Activated naive CD4-positive, alpha-beta T cell (primary cell): ENCODE measurements around the gene FBXO30.
A peak's percentile ranks its signal among the peaks of the same experiment; 100 is the strongest.

Experiments
- DNase-seq, 4 experiments: peaks; one replicate each; lab custom pipeline; 2025; lab: John Stamatoyannopoulos, UW

The FBXO30 gene, protein sequence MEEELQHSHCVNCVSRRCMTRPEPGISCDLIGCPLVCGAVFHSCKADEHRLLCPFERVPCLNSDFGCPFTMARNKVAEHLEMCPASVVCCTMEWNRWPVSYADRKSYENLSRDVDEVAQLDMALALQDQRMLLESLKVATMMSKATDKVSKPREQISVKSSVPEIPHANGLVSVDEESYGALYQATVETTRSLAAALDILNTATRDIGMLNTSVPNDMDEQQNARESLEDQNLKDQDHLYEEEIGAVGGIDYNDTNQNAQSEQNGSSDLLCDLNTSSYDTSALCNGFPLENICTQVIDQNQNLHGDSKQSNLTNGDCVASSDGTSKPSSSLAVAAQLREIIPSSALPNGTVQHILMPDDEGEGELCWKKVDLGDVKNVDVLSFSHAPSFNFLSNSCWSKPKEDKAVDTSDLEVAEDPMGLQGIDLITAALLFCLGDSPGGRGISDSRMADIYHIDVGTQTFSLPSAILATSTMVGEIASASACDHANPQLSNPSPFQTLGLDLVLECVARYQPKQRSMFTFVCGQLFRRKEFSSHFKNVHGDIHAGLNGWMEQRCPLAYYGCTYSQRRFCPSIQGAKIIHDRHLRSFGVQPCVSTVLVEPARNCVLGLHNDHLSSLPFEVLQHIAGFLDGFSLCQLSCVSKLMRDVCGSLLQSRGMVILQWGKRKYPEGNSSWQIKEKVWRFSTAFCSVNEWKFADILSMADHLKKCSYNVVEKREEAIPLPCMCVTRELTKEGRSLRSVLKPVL

DNA sequence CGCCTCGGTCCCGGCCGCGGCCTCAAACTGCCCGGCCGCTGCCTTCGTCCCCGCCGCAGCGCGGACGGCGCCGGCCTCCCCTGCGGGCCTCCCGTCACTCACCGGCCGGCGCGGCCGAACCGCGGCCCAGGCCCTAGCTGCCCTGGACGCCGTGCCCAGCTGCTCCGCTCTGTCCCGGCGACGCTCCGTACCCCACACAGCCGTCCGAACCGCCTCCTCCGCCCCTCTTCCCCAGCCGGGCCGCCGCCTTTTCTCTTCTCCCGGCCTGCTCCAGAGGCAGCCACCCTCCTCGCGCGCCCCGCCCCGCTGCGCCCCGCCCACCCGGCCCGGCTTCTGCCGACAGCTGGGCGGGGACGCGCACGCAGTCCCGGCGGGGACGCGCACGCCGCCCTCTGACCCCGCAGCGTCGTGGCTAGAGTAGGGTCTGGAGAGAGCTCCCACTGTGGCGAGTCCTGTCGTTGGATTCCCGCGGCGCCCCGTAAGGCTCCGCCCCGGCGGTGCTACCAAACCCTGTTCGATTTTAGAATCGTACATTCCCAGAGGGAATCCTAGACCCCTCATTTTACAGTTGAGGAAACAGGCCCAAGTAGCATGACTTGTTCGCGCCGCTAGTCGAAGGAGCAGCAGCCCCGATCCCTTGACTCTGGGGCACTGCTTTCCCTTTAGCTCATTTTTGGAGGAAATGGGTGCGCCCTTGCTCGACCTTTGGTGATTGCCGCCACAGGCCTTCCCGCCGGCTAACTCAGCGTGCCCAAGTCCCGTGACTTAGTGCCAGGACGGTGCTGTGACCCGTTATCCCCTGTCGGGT lies at the start of gene FBXO30:
Gene FBXO30, minus strand, starts transcription at position 295 of the 808 bp plus-strand sequence. CDS start 8,390 bp downstream, outside the sequence.
- DNase-seq = peak; percentile 73 to 94 (median 83)

GRCh38 chr6:145863988-145864616 lies 49.5 kb upstream of the FBXO30 start:
- no peak for DNase-seq

GRCh38 chr6:145863366-145863765 lies 48.8 kb upstream of the FBXO30 start:
- no peak for DNase-seq

GRCh38 chr6:145860562-145860961 lies 46.0 kb upstream of the FBXO30 start:
- no peak for DNase-seq

GRCh38 chr6:145850671-145851070 lies 36.1 kb upstream of the FBXO30 start:
- DNase-seq = no peak

DNA sequence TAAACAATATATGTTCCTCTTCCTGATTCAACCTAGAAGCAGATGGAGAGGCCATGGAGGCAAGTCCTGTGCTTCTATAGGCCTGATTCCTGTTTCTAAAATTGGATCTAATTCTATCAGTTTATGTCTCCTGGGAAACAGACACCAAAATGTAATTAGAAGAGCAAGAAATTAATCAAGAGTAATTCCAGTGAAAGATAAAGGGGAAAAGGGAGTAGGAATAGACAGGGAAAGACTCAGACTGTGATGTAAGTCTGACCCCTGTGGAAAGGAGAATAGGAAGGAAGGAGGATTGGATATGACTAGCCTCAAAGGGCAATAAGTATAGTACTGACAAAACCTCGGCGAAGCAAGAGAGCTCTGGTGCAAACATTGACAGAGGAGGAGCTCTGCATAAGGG lies 33.9 kb upstream of the FBXO30 start:
- DNase-seq = no peak

DNA sequence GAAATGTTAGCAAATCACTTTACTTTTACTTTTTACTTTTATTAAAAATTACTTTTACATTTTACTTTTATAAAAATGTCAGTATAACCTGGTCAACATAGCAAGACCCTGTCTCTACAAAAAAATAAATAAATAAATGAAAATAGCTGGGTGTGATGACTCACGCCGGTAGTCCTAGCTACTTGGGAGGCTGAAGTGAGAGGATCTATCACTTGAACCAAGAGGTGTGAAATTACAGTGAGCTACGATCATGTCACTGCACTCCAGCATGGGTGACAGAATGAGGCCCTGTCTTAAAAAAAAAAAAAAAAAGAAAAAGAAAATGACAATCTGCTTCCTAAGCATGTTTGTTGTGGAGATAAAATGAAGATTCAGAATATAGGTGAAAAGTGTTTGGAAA lies 31.0 kb upstream of the FBXO30 start:
- no peak for DNase-seq

- DNase-seq = no peak
Measured at GRCh38 chr6:145844933-145845540, 30.4 kb upstream of the FBXO30 start.

DNA sequence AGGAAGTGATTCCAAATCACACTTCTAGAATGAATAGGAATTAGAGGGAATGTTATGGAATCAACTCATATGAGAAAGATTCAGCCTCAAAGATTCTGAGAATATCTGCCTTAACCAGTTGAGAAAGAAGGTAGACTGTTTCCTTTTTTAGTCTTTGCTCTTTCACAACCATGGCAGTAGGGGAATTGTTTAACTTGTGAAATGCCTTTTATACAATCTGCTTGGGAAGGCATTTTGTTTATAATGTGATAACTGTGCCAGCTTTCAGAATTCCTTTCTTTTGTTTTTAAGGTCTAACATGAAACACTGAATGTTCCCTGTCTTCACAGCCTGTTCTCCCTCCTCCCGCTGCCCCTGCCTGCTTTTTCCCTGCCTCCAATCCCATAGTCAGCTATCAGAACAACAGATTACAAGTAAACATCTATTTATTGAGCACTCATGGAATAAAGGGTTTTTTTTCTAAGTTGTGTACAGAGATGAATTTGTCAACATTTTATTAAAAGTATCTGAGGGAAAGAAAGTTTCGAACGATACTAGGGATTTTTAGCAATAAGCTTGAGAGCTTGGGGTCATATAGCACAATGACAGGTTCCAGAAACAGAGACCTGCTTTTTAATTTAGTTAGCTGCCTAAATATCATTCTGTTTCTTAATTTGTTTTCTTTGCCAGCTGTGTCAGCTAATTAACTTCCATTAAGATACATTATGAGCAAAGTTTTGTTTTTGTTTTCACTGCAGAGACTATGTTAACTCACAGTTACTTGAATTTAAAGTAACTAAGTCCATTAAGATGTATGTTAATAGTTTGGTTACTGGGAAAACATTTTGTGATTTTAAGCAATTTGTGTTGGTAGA lies 28.3 kb upstream of the FBXO30 start:
- no peak for DNase-seq

DNA sequence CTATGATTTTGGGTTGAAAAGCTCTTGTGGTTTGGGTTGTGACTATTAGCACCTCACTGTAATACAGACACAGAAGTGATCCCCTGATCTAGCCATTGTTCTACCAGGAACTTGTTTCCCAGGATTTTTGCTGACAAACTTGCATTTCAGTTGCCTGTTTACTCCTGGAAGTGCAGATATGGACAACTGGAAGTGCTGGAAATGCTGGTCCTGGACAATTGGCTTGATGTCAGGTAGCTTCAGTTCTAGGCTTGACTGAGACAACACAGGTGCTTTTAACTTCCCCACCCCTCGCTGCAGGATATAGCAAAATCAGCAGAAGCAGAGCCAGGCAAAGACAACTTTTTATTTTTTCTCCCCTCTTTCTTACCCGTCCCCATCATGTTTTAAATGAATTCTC lies 27.1 kb upstream of the FBXO30 start:
- no peak for DNase-seq

DNA sequence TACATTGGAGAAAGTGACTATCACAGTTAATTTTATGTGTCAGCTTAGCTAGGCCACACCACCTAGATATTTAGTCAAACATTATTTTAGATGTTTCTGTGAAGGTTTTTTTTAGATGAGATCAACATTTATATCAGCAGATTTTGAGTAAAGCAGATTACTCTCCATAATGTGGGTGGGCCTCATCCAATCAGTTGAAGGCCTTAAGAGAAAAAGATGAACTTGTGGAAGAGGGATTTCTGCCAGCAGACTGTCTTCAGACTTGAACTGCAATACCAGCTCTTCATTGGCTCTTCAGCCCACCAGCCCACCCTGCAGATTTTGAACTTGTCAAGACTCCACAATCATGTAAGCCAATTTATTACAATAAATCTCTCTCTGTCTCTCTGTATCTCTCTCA lies 25.1 kb upstream of the FBXO30 start:
- DNase-seq = no peak

DNA sequence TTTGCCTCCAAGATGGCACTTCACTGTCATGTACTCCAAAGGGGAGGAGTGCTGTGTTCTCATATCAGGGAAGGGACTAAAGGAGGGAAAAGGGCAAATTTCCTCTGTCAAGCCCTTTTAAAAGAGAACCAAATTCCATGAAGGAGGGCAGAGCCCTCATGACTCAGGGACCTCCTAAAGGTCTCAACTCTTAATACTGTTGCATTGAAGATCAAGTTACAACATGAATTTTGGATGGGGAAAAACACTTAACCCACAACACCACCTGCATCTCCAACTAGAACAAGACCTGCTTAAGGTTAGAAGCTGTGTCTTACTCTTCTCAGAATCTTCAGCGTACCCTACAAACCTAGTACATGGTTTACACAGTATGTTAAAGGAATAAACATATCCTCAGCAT lies 23.7 kb upstream of the FBXO30 start:
- no peak for DNase-seq

DNA sequence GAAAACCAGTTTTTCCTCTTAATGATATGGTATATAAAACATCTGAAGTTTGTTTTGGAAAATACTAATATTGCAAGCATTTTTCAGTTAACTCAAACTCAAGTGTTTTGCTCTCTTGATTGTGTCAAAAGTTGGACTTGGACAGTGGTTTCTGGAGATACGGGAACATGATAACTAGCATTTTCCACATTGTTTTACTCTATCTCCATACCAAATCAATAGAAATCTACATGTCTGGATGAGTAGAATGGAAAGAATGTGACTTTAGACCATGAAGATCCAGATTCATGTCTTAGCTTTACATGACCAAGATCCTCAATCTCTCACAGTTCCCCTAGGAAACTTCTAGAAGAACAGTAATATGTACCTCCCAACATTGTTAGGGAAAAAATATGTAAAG lies 22.2 kb upstream of the FBXO30 start:
- DNase-seq = no peak

- DNase-seq = no peak
Measured at GRCh38 chr6:145836170-145836569, 21.6 kb upstream of the FBXO30 start.

DNA sequence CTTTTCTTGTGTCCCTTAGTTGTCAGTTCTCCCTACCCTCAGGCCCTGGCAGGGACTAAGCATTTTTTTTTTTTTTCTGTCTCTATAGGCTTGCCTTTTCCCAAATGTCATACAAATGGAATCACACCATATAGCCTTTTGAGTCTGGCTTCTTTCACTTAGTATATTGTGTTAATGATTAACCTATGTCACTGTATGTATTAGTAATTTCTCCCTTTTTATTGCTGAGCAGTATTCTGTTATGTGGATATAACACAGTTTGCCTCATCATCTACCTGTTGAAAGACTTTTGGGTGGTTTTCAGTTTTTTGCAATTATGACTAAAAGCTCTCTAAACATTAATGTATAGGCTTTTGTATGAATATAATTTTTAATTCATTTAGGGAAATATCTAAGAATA lies 16.0 kb upstream of the FBXO30 start:
- no peak for DNase-seq

GRCh38 chr6:145829950-145830349 lies 15.4 kb upstream of the FBXO30 start:
- DNase-seq = no peak

DNA sequence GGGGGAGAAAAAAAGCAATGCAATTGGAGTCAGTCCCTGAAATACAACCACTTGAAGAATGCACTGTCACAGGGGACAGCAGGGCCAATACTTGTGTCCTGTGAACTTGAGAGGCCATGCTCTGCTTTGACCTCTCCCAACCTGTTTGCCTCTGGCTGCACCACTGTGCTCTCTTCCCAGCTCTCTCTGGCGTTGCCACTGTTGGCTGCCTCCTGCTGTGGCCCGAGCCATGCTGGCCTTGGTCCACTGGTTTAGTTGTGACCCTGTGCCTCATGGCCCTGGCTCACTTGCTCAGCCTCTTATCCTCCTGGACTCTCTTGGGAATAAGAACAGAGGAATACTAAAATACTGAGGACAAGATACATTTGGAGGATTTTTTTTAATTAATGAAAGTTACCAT lies 14.5 kb upstream of the FBXO30 start:
- no peak for DNase-seq

- no peak for DNase-seq
Measured at GRCh38 chr6:145824344-145824743, 9.7 kb upstream of the FBXO30 start.

DNA sequence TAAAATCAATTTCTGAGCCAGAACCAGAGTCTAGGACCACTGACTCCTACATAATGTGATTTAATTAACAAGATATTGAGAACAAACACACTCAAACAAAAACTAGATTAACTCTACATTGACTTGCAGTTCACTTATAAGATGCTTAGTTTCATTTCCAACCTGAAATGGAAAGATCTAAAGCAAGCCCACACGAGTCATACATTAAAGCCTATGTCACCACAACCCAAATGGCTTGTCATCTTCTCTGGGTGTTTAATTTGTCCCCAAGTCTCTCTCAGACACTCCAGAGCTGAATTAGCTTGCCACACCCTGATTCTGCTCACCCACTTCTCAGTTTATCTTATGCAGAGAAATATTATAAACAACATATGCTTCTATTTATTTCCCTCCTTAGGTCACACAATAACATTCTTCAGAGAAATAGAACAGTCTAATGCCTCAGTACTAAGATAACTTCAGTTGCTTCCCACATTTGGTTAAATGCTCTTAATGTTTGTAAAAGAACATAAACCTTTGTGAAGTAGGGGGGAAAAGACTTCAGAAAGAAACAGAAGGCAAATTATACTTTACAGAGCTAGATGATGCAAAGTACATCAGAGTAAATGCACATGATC lies 8.8 kb upstream of the FBXO30 start:
- no peak for DNase-seq

DNA sequence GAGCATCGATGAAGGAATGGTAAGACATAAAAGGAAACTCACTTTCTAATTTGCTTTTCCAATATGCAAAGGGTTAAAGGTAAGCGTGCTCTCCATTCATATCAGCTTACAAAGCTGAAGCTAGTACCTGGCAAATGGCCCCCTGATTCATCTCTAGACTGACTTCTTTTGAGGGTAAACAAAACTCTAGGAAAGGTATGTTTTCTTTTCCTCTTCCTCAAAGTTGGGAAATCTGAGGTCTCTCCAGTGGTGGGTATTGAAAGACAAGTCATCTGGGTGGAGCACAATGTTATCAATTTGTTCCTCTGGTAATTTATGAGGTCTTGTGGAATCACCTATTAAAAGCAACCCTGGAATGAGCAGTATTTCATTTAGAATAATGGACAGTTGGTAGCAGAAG lies 7.9 kb upstream of the FBXO30 start:
- no peak for DNase-seq
